Type B pancreatic cell (in vitro differentiated cells): ENCODE measurements around the gene DNAI2. TPM values are rescaled to one million over a fixed set of nuclear protein-coding genes. Genes with fewer than 3 reads are reported as not detected.

Experiments used
- DNase-seq: peaks from one replicate; pipeline ENCODE4 v3.0.0; 2021; ENCODE audit warnings: mixed read lengths; ENCODE audit not compliant: unreplicated experiment; ENCODE audit errors: extremely low spot score
- H3K27ac Mint-ChIP-seq: 2 replicates; pipeline ENCODE4 v1.8.0; 2021; ENCODE audit warnings: mild to moderate bottlenecking, mixed read lengths
- H3K27me3 Mint-ChIP-seq: 2 replicates; pipeline ENCODE4 v1.8.0; 2021; ENCODE audit warnings: mixed read lengths
- H3K36me3 Mint-ChIP-seq: 2 replicates; pipeline ENCODE4 v1.8.0; 2021; ENCODE audit warnings: mixed read lengths
- H3K4me1 Mint-ChIP-seq: one replicate; pipeline ENCODE4 v1.8.0; 2021; ENCODE audit warnings: mixed read lengths; ENCODE audit not compliant: unreplicated experiment
- H3K4me3 Mint-ChIP-seq: 2 replicates; pipeline ENCODE4 v1.8.0; 2021; ENCODE audit warnings: mild to moderate bottlenecking, mixed read lengths
- H3K9me3 Mint-ChIP-seq: 2 replicates; pipeline ENCODE4 v1.8.0; 2021; ENCODE audit warnings: mixed read lengths
- total RNA-seq: library from RNA; stranded (reverse); gene quantifications from 2 replicates; pipeline ENCODE4 v1.2.1, GENCODE V29; 2021; ENCODE audit warnings: low replicate concordance
- TF ChIP-seq, protein P1 (sequence below): fragments of 200-600 bp; sonication (generic); conservative IDR thresholded peaks from 2 replicates; pipeline ENCODE4 v1.5.0; 2021; ENCODE audit warnings: antibody characterized with exemption, mild to moderate bottlenecking

DNAI2 gene
- total RNA-seq, 1 donor from 2014 or later: 0.87 TPM

DNA sequence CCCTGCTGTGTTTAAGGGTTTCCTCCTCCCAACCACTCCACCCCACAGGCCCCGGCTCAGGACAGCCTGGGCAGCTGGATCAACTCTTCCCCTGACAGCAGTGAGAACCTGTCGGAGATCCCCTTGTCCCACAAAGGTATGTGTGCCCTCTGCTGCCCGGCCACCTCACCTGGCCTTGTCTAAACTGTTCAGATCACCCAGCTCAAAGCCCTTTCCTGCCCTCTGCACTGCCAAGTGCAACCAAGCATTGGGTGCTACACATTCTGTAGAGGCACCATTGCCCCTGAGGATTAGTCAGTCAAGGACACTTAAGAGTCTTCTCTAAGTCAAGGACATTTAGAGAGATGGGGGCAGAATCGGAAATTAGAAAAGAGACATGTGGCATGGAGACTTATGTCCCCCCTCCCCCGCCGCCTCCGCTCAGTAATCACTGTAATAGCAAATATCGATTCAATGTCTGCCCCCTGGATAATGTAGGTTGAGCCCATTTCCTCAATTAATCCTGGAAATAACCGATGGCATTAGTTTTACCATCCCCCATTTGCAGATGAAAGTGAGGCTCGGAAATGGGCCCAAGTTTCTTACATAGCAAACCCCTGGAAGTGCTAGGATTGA lies 79.5 kb downstream of the DNAI2 start:
- Mint-ChIP-seq H3K27me3 (peaks cover 85% of the 10 kb centered on the region), H3K36me3 (no peaks in the 10 kb centered on the region)
- DNase-seq: no peak

DNA sequence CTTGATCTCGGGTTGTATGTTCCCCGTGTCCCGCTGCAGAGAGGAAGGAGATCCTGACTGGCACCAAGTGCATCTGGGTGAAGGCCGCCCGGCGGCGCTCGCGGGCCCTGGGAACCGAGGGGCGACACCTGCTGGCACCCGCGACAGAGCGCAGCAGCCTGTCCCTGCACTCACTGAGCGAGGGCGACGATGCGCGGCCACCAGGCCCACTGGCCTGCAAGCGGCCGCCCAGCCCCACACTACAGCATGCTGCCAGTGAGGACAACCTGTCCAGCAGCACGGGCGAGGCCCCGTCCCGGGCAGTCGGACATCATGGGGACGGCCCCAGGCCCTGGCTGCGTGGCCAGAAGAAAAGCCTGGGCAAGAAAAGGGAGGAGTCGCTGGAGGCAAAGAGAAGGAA lies 80.1 kb downstream of the DNAI2 start:
- DNase-seq: no peak
- H3K4me1 Mint-ChIP-seq: peaks cover 4% of the 10 kb centered on the region

More for the DNA sequence above, 79.5 kb downstream of the DNAI2 start:
- Mint-ChIP-seq H3K4me3 (no peak overlapping the region), H3K9me3 (no peaks in the 10 kb centered on the region), H3K27ac (no peak overlapping the region), H3K4me1 (peaks cover 4% of the 10 kb centered on the region)
- TF ChIP-seq, protein P1, sequence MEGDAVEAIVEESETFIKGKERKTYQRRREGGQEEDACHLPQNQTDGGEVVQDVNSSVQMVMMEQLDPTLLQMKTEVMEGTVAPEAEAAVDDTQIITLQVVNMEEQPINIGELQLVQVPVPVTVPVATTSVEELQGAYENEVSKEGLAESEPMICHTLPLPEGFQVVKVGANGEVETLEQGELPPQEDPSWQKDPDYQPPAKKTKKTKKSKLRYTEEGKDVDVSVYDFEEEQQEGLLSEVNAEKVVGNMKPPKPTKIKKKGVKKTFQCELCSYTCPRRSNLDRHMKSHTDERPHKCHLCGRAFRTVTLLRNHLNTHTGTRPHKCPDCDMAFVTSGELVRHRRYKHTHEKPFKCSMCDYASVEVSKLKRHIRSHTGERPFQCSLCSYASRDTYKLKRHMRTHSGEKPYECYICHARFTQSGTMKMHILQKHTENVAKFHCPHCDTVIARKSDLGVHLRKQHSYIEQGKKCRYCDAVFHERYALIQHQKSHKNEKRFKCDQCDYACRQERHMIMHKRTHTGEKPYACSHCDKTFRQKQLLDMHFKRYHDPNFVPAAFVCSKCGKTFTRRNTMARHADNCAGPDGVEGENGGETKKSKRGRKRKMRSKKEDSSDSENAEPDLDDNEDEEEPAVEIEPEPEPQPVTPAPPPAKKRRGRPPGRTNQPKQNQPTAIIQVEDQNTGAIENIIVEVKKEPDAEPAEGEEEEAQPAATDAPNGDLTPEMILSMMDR: no peak

DNA sequence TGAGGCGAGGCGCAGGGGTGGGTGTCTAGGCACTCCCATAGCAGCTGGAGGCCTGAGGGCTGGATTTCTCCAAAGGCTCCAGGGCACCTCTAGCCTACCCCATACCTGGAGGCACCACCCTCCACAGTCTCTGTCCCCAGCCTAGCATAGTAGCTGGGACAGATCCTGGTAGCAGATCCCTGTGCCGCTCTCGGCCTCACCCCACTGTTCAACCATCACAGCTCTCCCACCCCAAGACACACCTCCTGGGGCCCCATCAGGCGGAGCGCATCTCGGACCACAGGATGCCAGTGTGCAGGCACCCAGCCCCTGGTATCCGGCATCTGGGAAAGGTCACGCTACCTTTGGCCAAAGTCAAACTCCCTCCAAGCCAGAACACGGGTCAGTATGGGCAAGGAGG lies 80.5 kb downstream of the DNAI2 start:
- Mint-ChIP-seq H3K27ac (no peak overlapping the region), H3K36me3 (no peaks in the 10 kb centered on the region), H3K27me3 (peaks cover 80% of the 10 kb centered on the region)

More for the DNA sequence above, 80.1 kb downstream of the DNAI2 start:
- Mint-ChIP-seq H3K4me3 (no peak overlapping the region), H3K9me3 (no peaks in the 10 kb centered on the region), H3K27ac (no peak overlapping the region), H3K27me3 (peaks cover 84% of the 10 kb centered on the region), H3K36me3 (no peaks in the 10 kb centered on the region)
- TF ChIP-seq, protein P1: peak; percentile 83

GRCh38 chr17:74355065-74355464 lies 81.0 kb downstream of the DNAI2 start:
- peaks cover 4% of the 10 kb centered on the region for H3K4me1 Mint-ChIP-seq
- TF ChIP-seq, protein P1: no peak
- H3K27ac Mint-ChIP-seq: no peak overlapping the region
- H3K9me3 Mint-ChIP-seq: no peaks in the 10 kb centered on the region
- no peak for DNase-seq
- H3K4me3 Mint-ChIP-seq: no peak overlapping the region
- H3K36me3 Mint-ChIP-seq: no peaks in the 10 kb centered on the region
- H3K27me3 Mint-ChIP-seq: peaks cover 75% of the 10 kb centered on the region

More for the DNA sequence above, 80.5 kb downstream of the DNAI2 start:
- no peak for DNase-seq
- Mint-ChIP-seq H3K9me3 (no peaks in the 10 kb centered on the region), H3K4me3 (no peak overlapping the region), H3K4me1 (peaks cover 4% of the 10 kb centered on the region)
- TF ChIP-seq, protein P1: no peak

DNA sequence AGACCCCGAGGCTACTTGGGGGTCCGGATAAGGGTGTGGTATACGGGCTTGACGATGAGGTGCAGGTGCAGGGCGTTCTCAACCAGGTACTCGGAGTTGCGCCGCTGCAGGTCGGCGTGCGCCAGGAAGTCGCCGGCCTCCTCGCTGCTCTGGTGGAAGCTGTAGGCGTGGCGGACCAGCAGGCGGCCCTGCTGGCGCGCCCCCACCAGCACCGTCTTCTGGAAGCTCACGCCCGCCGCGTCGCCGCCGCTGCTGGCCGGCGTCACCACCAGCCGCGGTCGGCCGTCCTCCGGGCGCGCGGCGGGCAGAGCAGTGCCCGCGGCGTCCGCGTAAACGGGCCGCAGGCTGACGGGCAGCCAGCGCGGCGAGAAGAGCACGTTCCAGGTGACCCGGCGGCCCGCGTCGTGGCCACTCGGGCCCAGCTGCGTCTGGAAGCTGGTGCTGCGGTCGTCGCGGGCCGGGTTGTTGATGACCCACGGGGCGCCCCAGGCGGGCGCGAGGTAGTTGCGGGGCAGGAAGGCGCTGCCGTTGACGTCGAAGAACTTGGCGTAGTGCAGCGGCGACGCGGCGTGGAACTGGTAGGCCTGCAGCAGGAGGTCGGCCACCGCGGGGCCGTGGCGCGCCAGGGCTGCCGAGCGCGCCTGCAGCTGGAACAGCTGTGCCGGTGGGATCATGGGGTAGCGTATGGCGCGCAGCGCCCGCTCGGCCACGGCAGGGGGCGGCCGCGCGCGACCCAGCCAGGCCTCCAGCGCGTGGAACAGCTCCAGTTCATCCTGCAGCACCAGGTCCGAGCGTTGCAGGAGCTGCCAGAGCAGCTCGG lies 82.8 kb downstream of the DNAI2 start:
- peak overlapping the region; percentile 17 for H3K4me3 Mint-ChIP-seq
- H3K4me1 Mint-ChIP-seq: peaks cover 7% of the 10 kb centered on the region
- TF ChIP-seq, protein P1: peak; percentile 30
- no peak overlapping the region for H3K27ac Mint-ChIP-seq
- no peaks in the 10 kb centered on the region for H3K36me3 Mint-ChIP-seq
- no peak for DNase-seq
- H3K27me3 Mint-ChIP-seq: peaks cover 64% of the 10 kb centered on the region
- H3K9me3 Mint-ChIP-seq: no peaks in the 10 kb centered on the region
